CD4-positive, alpha-beta T cell treated with Interleukin-15 for 4 hours (primary cell): ENCODE results near the gene RFX4.
A peak's percentile ranks its signal among the peaks of the same experiment; 100 is the strongest.

Experiments
- DNase-seq: peaks from one replicate; pipeline ENCODE4 v3.0.0-alpha.2; 2020; ENCODE audit warnings: low spot score

The RFX4 gene

GRCh38 chr12:106732890-106733289 is 150.1 kb downstream of the RFX4 start:
- no peak for DNase-seq

GRCh38 chr12:106733660-106734059 is 150.9 kb downstream of the RFX4 start:
- DNase-seq = no peak

- DNase-seq = peak; percentile 41
These were observed 153.5 kb downstream of the RFX4 start for GRCh38 chr12:106736051-106736957.

DNA sequence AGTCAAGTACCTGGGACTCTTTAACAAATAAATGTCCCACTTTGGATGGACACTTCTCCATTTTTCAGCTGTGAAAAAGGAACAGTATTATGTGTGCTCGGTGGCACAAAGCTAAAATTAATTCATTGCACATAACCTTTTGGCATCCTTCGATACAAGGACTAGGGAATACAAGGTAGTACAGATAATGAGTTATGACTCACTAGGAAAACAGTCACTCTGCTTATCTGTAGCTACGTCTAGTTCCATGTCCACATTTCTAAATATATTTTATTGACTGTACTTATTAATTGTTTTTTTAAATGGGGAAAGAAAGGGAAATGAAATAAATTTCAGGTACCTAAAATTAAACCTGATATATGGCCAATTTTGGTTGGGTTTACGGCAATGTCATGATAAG is 156.5 kb downstream of the RFX4 start:
- DNase-seq = no peak

- DNase-seq = no peak
These were observed 157.2 kb downstream of the RFX4 start for GRCh38 chr12:106739815-106740530.

- DNase-seq = no peak
These were observed 158.0 kb downstream of the RFX4 start for GRCh38 chr12:106740818-106741217.

DNA sequence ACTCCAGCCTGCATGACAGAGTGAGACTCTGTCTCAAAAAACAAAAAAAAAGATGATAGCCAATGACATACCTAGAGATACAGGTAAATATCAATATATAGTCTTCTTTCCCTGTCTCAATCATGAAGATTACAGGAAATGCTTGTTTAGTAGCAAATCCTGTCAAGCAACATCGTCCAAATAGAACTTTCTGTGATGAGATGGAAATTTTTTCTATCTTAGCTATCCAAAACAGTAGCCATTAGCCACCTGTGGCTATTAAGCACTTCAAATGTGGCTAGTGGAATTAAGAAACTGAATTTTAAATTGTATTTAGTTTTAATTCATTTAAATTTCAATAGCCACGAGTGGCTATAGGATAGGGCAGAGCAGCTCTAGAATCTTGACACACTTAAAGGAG is 158.4 kb downstream of the RFX4 start:
- DNase-seq = no peak

GRCh38 chr12:106743270-106743988 is 160.6 kb downstream of the RFX4 start:
- no peak for DNase-seq

DNA sequence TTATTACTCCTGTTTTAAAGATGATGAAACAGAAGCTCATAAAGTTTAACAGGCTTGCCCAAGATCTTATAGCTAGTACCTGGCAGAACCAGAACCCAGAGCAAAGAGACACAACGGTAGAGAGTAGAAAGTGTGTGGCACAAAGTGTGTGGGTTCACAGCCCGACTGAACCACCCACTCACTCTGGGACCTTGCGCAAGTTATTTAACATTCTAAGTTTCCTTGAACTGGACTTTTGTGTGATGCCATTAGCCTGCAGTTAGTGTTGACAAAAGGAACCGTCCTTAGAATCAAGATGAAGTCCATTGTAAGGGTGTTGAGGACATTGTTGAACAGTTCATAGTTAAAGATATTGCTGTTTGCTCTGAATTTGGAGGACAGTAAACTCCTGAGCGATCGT is 161.8 kb downstream of the RFX4 start:
- no peak for DNase-seq

DNA sequence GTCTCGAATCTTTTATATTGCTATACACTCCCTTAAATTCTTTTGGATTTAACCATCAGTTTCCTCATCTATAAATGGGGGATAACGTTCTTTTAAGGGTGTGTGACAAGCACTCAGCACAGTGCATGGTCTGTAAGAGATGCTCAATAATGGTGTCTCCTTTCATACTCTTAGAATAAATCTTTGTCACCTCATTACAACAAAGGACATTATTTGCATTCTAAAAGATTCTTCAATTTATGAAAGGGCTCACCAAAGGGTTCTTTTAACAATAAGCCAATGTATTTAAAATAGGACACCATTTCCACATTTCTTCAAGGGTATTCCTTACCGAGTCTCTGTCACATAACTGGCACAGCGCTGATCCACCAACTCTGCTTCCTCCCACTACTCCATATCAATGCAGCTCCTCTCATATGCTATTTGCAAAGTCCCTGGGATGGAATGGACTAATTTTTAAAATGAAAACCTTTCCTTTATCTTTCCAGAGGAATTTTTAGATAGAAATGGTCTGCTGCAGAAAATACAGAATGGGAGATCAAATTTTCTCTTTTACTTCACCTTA is 162.5 kb downstream of the RFX4 start:
- DNase-seq = no peak

DNA sequence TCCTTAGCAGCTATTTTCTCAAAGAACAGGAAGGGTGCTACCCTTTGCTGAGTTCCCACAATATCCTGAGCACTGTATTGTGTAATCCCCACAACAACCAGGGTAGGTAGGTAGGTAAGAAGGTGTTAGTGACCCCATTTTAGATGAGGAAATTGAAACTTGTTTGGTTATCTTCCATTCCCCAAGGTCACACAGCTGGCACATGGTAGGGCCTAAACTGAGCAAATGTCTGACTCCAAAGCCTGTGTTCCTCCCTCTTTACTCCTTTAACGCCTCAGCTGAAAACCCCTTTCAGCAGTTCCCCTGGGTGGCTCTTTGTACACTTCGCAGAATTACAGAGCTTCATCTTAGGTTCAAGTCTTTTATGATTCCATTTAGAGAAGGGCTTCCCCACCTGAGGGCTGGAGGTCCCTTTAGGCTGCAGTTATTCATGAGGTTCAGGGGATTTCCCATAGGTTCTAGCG is 165.2 kb downstream of the RFX4 start:
- DNase-seq = peak; percentile 74

- no peak for DNase-seq
These were observed 167.7 kb downstream of the RFX4 start for GRCh38 chr12:106750524-106750923.

DNA sequence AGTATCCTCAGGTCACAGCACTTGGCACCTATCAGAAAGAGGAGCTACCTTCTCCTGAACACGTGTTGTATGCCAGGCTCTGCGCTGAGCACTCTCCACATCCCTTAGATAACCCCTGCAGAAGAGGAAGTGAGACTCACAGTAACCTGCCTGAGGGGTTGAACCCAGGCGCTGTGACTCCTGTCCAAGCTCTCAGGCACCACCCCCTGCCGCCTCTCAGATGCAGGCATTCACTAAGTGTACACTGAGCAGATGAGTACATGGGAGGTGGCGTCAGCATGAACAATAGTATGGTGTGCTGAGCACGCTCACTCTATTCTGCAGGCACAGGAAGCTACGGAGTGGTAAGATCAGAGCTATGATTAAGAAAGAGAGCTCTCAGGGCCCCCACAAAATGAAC is 170.7 kb downstream of the RFX4 start:
- peak; percentile 67 for DNase-seq

GRCh38 chr12:106754331-106754730 is 171.5 kb downstream of the RFX4 start:
- no peak for DNase-seq

GRCh38 chr12:106757623-106758348 is 175.0 kb downstream of the RFX4 start:
- no peak for DNase-seq

DNA sequence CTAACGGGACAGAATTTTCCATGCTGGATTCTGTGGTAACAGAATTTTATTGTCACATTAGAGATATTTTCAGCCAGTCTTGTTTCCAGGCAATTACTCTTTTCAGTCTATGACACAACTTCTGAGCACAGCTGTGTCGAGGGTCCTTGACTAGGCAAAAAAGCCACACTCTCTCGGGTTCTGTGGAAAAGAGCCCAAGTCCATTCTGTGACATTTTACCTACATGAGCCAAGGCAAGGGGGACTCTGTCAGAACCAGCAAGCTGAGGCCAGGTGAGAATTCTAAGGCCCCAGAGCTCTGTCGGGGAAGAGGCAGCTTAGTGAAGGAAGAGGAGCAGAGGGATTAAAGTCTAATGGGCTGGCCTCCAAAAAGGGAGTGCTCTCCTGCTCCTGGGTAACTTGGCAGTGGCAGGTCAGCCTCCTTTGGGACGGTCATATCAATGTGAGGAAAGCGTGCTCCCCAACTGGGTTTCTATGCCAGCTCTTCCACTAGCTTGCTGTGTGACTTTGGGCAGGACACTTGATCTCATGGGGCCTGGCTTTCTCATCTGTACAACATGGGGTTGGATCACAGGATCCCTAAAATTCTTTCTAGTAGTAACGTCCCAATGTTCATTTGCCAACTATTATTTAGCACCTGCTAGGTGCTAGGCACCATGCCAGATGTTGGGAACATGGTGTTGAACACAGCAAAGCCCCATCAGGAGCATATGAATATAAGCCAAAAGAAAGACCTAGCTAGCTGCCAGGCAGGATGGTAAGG is 175.7 kb downstream of the RFX4 start:
- no peak for DNase-seq

DNA sequence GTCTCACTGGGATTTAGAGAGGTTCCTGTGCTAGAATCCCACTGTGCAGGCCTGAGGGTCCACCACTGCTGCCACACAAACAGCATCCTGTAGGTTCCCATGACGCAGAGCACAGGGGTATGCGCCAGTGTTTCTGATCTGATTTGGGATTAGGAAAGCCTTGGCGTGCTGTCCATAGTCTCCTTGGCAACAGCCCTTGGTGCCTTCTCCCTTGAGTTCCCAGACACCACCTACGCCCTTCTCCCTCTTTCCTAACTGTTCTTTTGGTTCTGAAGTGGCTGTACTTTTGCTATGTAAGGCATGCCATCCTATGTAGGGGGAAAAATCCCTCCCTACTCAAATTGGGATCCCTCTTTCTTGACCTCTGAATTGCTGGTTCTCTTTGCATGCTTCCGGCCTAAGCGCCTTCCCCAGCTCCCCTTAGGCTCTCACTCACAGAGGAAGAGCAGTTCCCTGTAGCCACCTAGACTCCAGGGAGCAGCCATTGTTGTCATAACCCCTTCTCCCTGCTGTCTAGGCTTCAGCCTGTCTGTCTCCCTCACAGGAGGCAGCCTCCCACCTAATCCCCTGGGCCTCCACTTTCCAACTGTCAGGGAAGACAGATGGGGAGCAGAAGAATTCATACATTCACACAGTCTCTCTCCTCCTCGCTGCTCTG is 176.9 kb downstream of the RFX4 start:
- DNase-seq = no peak

DNA sequence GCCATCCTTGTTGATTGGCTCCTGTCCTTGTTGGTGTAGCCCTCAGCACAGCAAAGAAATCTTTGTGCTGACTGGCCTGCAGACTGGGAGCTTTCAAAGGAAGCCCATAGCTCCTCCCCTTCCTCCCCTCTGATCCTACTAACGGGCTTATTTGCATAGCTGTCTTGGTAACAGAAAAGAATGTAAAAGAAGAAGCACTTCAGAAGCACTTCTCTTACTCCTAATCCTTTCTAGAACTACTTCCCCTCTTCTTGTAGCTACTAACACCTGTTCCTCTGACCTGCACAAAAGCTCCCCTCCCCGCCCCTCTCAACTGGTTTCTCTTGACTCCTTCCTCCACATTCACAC is 177.4 kb downstream of the RFX4 start:
- peak; percentile 48 for DNase-seq

DNA sequence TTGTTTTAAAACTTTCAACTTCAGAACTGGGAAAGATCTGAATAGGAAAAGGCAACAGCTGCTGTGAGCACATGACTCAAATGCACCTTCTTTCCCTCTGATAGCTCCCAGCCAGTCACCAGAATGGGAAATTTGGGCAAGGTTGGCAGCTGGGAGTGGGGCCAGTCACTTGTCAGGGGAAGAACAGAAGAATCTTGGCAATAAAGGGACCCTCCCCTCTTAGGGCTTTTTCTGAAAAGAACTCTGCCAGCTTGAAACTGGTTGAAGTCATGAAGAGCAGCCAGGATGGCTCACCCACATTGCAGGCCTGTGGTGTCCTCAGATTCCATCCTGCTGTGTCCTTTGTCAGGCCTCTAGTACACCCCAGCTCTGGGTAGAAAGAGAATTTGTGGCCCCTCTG is 181.4 kb downstream of the RFX4 start:
- no peak for DNase-seq

DNA sequence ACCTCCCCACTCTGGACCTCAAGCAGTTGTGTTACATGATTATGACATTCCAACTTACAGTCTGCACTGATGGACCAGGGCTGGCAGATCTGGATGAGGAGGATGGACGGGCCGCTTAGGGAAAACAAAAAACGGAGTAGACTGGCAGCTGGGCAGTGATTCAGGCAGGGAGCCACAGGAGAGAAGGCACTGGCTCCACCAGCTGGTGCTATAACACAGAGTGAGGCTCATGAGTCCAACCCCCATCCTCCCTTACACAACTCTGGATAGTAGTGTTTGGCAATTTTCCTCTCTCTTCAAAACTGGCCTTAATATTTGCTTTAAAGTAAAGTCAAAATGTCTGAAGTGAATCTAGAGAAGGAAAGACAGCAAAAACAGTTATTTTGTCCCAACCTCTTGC is 181.9 kb downstream of the RFX4 start:
- no peak for DNase-seq
